GM23248 (cell line): ENCODE data around the gene GPR176.

ENCODE experiments used
- EZH2 ChIP-seq: fragments of 200-600 bp; sonication (generic); IDR thresholded peaks from 2 replicates; pipeline ENCODE4 v1.6.1; 2018; ENCODE audit warnings: antibody characterized with exemption, mild to moderate bottlenecking; ENCODE audit not compliant: insufficient read depth, poor library complexity, severe bottlenecking
- EZH2phosphoT487 ChIP-seq: fragments of 200-600 bp; sonication (generic); IDR thresholded peaks from 2 replicates; pipeline ENCODE4 v1.6.1; 2018; ENCODE audit warnings: antibody characterized with exemption, moderate library complexity, mild to moderate bottlenecking, low read depth; ENCODE audit not compliant: insufficient read depth

DNA sequence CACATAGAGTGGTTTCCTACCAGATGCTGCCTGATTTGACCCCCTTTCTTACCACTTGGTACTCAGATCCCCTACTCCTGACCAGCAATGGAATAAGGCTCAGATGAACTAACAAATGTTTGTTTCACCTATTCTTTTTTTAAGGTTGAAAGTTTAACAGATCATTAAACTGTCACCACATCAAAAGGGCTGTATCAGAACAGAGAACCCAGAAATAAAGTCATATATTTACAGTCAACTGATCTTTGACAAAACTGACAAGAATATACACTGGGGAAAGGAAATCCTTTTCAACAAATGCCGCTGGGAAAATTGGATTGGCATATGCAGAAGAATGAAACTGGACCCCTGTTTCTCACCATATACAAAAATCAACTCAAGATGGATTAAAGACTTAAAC lies 56.0 kb downstream of the GPR176 start:
- TF ChIP-seq EZH2phosphoT487 (no peak), EZH2 (no peak)
